K562 treated with DMSO at 1 percent for 48 hours (cell line): Measurements from ENCODE around the gene LMO2. TPM values are rescaled to one million over a fixed set of nuclear protein-coding genes. Genes with fewer than 3 reads are reported as not detected.

Experiments used
- total RNA-seq: library from RNA; unstranded; fragments of 300-600 nt; gene quantifications from 2 replicates; pipeline ENCODE4 v1.2.3, GENCODE V29; 2022; ENCODE audit warnings: low replicate concordance; ENCODE audit errors: extremely low read depth

Gene LMO2
- total RNA-seq, result not detected in 2 replicates

DNA sequence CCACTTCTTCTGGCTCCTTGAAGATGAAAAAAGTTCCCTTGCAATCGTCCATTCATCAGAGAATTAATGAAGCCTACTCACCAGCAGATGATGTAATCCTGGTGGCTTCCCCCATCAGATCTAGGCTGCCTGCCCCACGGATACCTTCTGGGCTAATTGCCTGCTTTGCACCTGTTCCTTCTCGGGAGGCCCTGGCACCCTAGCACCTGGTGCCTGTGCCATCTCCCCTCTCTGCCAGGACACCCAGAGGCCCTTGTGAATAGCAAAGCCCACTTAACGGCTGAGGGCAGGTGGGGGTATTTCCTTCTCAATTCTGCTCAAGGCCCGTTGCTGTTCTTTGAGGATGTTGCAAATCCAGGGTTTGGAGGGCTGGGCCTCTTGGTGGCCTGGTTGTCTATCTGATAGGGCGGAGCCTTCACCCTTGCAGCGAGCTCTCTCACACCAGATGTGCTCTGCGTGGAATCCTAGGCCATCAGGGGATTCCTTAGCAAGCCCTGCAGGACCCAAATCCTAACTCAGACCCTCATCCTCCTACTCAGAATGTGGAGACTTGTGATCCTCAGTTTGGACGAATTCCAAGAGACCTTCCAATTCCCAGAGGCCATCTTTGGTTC lies at the start of gene LMO2:
Gene LMO2 (minus strand): TSS at position 363 of the 614 bp plus-strand sequence. CDS start 22,360 bp downstream, outside the sequence.

Other genes starting within 250 kb of the LMO2 start
- gene C11orf91, start 191.2 kb downstream of the LMO2 start, total RNA-seq, result not detected in 2 replicates
- not detected in 2 replicates for gene CD59, start 155.7 kb downstream of the LMO2 start, total RNA-seq
- gene FBXO3, start 117.6 kb downstream of the LMO2 start, total RNA-seq, result not detected in 2 replicates
- not detected in 2 replicates for gene CAPRIN1, start 159.7 kb upstream of the LMO2 start, total RNA-seq
- not detected in 2 replicates for gene NAT10, start 213.6 kb upstream of the LMO2 start, total RNA-seq